Endothelial cell of umbilical vein (primary cell): ENCODE results near the gene METTL8.
"Not testable (repeated sequence)": the region's sequence is repeated elsewhere in the genome, so short reads cannot be mapped to it uniquely, and the experiment has no call there.

Experiments used
- CTCF ChIP-seq, 2 donors: IDR thresholded peaks; 1 replicate in 1 of 2; 2 replicates in 1 of 2; pipeline ENCODE4 v1.5.1; 2011; ENCODE audit warnings: low read length in 2 of 2, mild to moderate bottlenecking in 2 of 2, moderate library complexity in 2 of 2, control low read depth in 1 of 2, inconsistent platforms in 1 of 2, low read depth in 1 of 2; ENCODE audit not compliant: insufficient read depth in 1 of 2; ENCODE audit errors: extremely low read depth in 1 of 2
- EZH2 ChIP-seq: IDR thresholded peaks from 2 replicates; pipeline ENCODE4 v1.6.1; 2012; ENCODE audit warnings: borderline replicate concordance, low read depth, mild to moderate bottlenecking, moderate library complexity, low read length, inconsistent platforms; ENCODE audit not compliant: severe bottlenecking
- JUN ChIP-seq: IDR thresholded peaks from 2 replicates; pipeline ENCODE4 v1.6.1; 2011; ENCODE audit warnings: borderline replicate concordance, low read depth; ENCODE audit not compliant: insufficient read length, insufficient read depth
- MAX ChIP-seq: IDR thresholded peaks from 2 replicates; pipeline ENCODE4 v1.6.1; 2011; ENCODE audit not compliant: insufficient read depth, insufficient read length
- POLR2A ChIP-seq: IDR thresholded peaks from 2 replicates; pipeline ENCODE4 v1.6.1; 2012; ENCODE audit warnings: low read depth, mild to moderate bottlenecking, control low read depth, low read length

GRCh38 chr2:171377852-171378251 is 55.9 kb downstream of the METTL8 start:
- TF ChIP-seq CTCF (IDR thresholded peaks at IDR 0.05; ENCODE audit: extremely low read depth in 1 of 2, insufficient read depth in 1 of 2, low read depth in 1 of 2, low read length in 2 of 2); EZH2; POLR2A; JUN; MAX: not testable (repeated sequence)
